Heart left ventricle (tissue), 16 donors: Measurements from ENCODE around the gene ESPNL. TPM values are rescaled to one million over a fixed set of nuclear protein-coding genes. Genes with fewer than 3 reads are reported as not detected.

Source experiments
- ATAC-seq, 4 donors: fragments of 200-7000 bp; cut with Tn5 transposase; one replicate each; pipeline ENCODE4 v1.9.1; 2020 to 2022; ENCODE audit warnings: moderate library complexity in 4 of 4, mild to moderate bottlenecking in 3 of 4, moderate number of reproducible peaks in 1 of 4
- DNase-seq, 5 donors: peaks; one replicate each; pipeline ENCODE4 v3.0.0-alpha.2; 2020
- H3K27ac ChIP-seq, 12 donors: fragments of 200-600 bp; sonication (generic) in 4 of 12; one replicate each; pipeline versions ENCODE4 v1.5.0 to v1.8.0; 2016 to 2022; ENCODE audit warnings: mild to moderate bottlenecking in 2 of 12
- H3K27me3 ChIP-seq, 9 donors: fragments of 200-600 bp; sonication (generic) in 2 of 9; one replicate each; pipeline versions ENCODE4 v1.5.1 to v1.8.0; 2016 to 2022; ENCODE audit warnings: mild to moderate bottlenecking in 3 of 9
- H3K36me3 ChIP-seq, 9 donors: fragments of 200-600 bp; sonication (generic) in 2 of 9; one replicate each; pipeline versions ENCODE4 v1.5.0 to v1.8.0; 2018 to 2022; ENCODE audit warnings: mild to moderate bottlenecking in 2 of 9
- H3K4me1 ChIP-seq, 12 donors: fragments of 200-600 bp; sonication (generic) in 4 of 12; one replicate each; pipeline versions ENCODE4 v1.5.0 to v1.8.0; 2016 to 2022; ENCODE audit warnings: mild to moderate bottlenecking in 3 of 12
- H3K4me3 ChIP-seq, 12 donors: fragments of 200-600 bp; sonication (generic) in 4 of 12; one replicate each; pipeline versions ENCODE4 v1.5.0 to v1.8.0; 2017 to 2022; ENCODE audit warnings: mild to moderate bottlenecking in 9 of 12, moderate library complexity in 4 of 12
- H3K9me3 ChIP-seq, 12 donors: fragments of 200-600 bp; sonication (generic) in 4 of 12; one replicate each; pipeline versions ENCODE4 v1.5.0 to v1.8.0; 2016 to 2022; ENCODE audit warnings: mild to moderate bottlenecking in 1 of 12
- CTCF ChIP-seq, 12 donors: fragments of 200-600 bp; sonication (generic) in 4 of 12; IDR thresholded peaks; one replicate each; pipeline versions ENCODE4 v1.5.0 to v1.8.0; 2018 to 2022; ENCODE audit warnings: antibody characterized with exemption in 12 of 12, mild to moderate bottlenecking in 5 of 12
- POLR2A ChIP-seq, 2 donors: fragments of 450-650 bp; IDR thresholded peaks; one replicate each; pipeline ENCODE4 v1.6.1; 2017; ENCODE audit warnings: antibody characterized with exemption in 2 of 2, mild to moderate bottlenecking in 2 of 2, moderate library complexity in 2 of 2
- WGBS, 4 donors: extraction: QIAGEN DNeasy Blood & Tissue Kit in 2 of 4; methylation state at CpG; one replicate each; pipeline versions ENCODE4 v1.1.5 to v1.1.7; 2013 to 2018; 5-methylcytosine and 5-hydroxymethylcytosine counted together
- intact Hi-C, 10 donors: fragments of 100-400 bp; cut with DNase I; formaldehyde crosslinking; loops; one replicate each; pipeline versions ENCODE4 v1.11.1 to v1.14.2; 2022
- polyA plus RNA-seq, 2 donors: library from polyadenylated mRNA; stranded (reverse); fragments of 200-250 nt; gene quantifications; one replicate each; pipeline ENCODE4 v1.2.3, GENCODE V29; 2013
- total RNA-seq, 9 donors: library from RNA; depleted of rRNA in 2 of 9; stranded (reverse); fragments of >200 nt in 2 of 9; fragmentation: NEBNext Ultra II Directional in 3 of 9; extraction: Animal tissue kit (Norgen Biotek cat#: 25700) in 3 of 9; gene quantifications; one replicate each; pipeline versions ENCODE4 v1.1.0 to v1.2.4, GENCODE V29; 2016 to 2023
- donor health status: ischemic (EF 13 %, LVEDD 7.1; RV severe dilation, severe dysfunction).
- donor health status: healthy with polysubstance abuse.
- donor health status: DM: no; HTN: yes; CAD: no.
- donor health status: DM: no; HTN: no; CAD: no.
- donor health status: ischemic (EF 25% LVEDD 6.9; RV normal size, moderate dysfunction).
- donor health status: ischemic (EF 25% LVEDD 5.7; RV mildly dilated, moderate dysfunction).
- donor health status: healthy.
- donor health status: DM: yes; HTN: yes; CAD: no.
- donor health status: ischemic (EF 35%, LVEDD 5.7; RV mildly dilated, moderate dysfunction).
- donor health status: nonischemic (EF 11% LVEDD 7.7; RV severe dilation, severe dysfunction).
- donor health status: DM: yes; HTN: yes; CAD: no.
- donor health status: PGD.
- donor health status: ischemic (EF 29% LVEDD 5.4; RV normal size, mild dysfunction).
- donor health status: nonischemic (EF 23%, LVEDD 6.1; RV moderate dilation, normal function).

ESPNL gene
- total and polyA plus RNA-seq, 11 donors, result 0.05 to 1.2 (median 0.27) TPM; not detected in 2

DNA sequence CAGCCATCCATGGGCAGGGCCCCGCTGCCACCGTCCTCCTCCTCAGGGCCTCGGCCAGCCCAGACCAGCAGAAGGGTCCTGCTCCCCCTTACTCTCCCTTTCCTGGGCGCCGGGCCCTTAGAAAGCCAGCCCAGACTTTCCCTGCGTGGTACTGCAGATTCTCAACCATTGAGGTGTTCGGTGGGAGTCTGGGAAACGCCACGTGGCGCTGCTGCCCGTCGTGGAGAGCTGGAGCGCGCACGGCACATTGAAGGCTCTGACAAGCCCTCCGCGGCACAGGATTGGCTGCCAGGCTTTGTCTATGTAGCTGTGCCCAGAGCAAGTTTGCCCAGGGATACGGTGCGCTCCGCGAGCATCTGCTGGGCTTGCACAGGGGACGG lies 27.9 kb downstream of the ESPNL start:
- intact Hi-C loops, result no loop called here
- ATAC-seq, result no peak

GRCh38 chr2:238128534-238129001 lies 28.4 kb downstream of the ESPNL start:
- 72 to 91% (median 78%) methylated on average over 8 to 30 of the region's 30 CpGs for WGBS, 4 donors
- Histone ChIP-seq H3K4me3 (no peak overlapping the region), H3K27ac (no peak overlapping the region), H3K36me3 (no peaks in the 10 kb centered on the region), H3K27me3 (no peaks in the 10 kb centered on the region), H3K9me3 (no peaks in the 10 kb centered on the region), H3K4me1 (peaks cover 0 to 9% (median 0%) of the 10 kb centered on the region in 12 donors)
- ATAC-seq (no peak), DNase-seq (peak in 2 of 5 donors; percentile 24 to 57)
- intact Hi-C loops, result no loop called here
- TF ChIP-seq POLR2A (IDR thresholded peaks at IDR 0.05) (no peak), CTCF (IDR thresholded peaks at IDR 0.05) (no peak)

More for the DNA sequence above, 27.9 kb downstream of the ESPNL start:
- Histone ChIP-seq H3K27ac (no peak overlapping the region), H3K4me1 (peaks cover 0 to 9% (median 0%) of the 10 kb centered on the region in 12 donors), H3K36me3 (no peaks in the 10 kb centered on the region), H3K27me3 (no peaks in the 10 kb centered on the region), H3K9me3 (no peaks in the 10 kb centered on the region), H3K4me3 (peak overlapping the region in 1 of 12 donors; percentile 52)
- TF ChIP-seq CTCF (IDR thresholded peaks at IDR 0.05) (no peak), POLR2A (IDR thresholded peaks at IDR 0.05) (no peak)
- 85 to 92% (median 88%) methylated on average over 18 to 22 of the region's 22 CpGs for WGBS, 4 donors
- peak in 1 of 5 donors; percentile 24 for DNase-seq

- Histone ChIP-seq H3K9me3 (no peaks in the 10 kb centered on the region), H3K4me1 (peaks cover 0 to 9% (median 0%) of the 10 kb centered on the region in 12 donors), H3K27me3 (no peaks in the 10 kb centered on the region), H3K27ac (no peak overlapping the region), H3K4me3 (no peak overlapping the region), H3K36me3 (no peaks in the 10 kb centered on the region)
- DNase-seq (peak in 2 of 5 donors; percentile 18 to 20), ATAC-seq (no peak)
- intact Hi-C loops, result no loop called here
- TF ChIP-seq POLR2A (IDR thresholded peaks at IDR 0.05), result no peak
- no peak for TF ChIP-seq CTCF (IDR thresholded peaks at IDR 0.05)
- 84 to 92% (median 90%) methylated on average over 22 of the region's 22 CpGs for WGBS, 4 donors
These were observed 29.2 kb downstream of the ESPNL start for GRCh38 chr2:238129166-238130010.

DNA sequence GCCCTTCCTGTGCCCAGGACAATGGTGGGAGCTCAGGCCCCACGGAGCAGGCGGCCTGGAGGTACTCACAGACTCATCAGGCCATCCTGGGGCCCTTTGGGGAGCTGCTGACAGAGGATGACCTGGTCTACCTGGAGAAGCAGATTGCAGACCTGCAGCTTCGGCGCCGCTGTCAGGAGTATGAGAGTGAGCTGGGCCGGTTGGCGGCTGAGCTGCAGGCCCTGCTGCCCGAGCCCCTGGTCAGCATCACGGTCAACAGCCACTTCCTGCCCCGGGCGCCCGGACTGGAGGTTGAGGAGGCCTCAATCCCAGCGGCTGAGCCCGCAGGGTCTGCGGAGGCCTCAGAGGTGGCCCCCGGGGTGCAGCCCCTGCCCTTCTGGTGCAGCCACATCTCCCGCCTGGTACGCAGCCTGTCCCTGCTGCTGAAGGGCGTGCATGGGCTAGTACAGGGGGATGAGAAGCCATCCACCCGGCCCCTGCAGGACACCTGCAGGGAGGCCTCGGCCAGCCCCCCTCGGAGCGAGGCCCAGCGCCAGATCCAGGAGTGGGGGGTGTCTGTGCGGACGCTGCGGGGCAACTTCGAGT lies 30.1 kb downstream of the ESPNL start:
- no peaks in the 10 kb centered on the region for H3K27me3 ChIP-seq
- WGBS, 4 donors, result 84 to 93% (median 88%) methylated on average over 12 to 28 of the region's 28 CpGs
- DNase-seq, result peak in 2 of 5 donors; percentile 17 to 44

More for the DNA sequence above, 30.1 kb downstream of the ESPNL start:
- Histone ChIP-seq H3K36me3 (no peaks in the 10 kb centered on the region), H3K9me3 (no peaks in the 10 kb centered on the region), H3K4me1 (peaks cover 0 to 9% (median 0%) of the 10 kb centered on the region in 12 donors), H3K27ac (no peak overlapping the region), H3K4me3 (no peak overlapping the region)
- ATAC-seq, result no peak
- TF ChIP-seq CTCF (IDR thresholded peaks at IDR 0.05) (no peak), POLR2A (IDR thresholded peaks at IDR 0.05) (no peak)
- intact Hi-C loops, result no loop called here
